Fibroblast of skin of right quadriceps (primary cell): Measurements from ENCODE around the gene RPL36A.
A peak's percentile ranks its signal among the peaks of the same experiment; 100 is the strongest.

ENCODE experiments used
- DNase-seq: peaks from one replicate; pipeline ENCODE4 v3.0.0-alpha.2; 2013

Gene RPL36A

GRCh38 chrX:101390664-101391525 lies at the start of gene RPL36A:
TSS of gene RPL36A (plus strand) at chrX:101391011. CDS start at chrX:101391044, 33 bp downstream.
- DNase-seq = peak; percentile 91

- no peak for DNase-seq
These were observed 42.9 kb upstream of the RPL36A start for GRCh38 chrX:101347859-101348451.

- DNase-seq = peak; percentile 63
These were observed 42.2 kb upstream of the RPL36A start, which contains the start of gene TIMM8A for GRCh38 chrX:101348452-101349192. TSS of gene TIMM8A (minus strand) at chrX:101348742. CDS start at chrX:101348664, 78 bp downstream.

GRCh38 chrX:101349193-101349562 lies 41.6 kb upstream of the RPL36A start:
- no peak for DNase-seq

GRCh38 chrX:101357166-101357795 lies 33.5 kb upstream of the RPL36A start:
- DNase-seq = no peak

- no peak for DNase-seq
These were observed 30.8 kb upstream of the RPL36A start for GRCh38 chrX:101359966-101360365.

- DNase-seq = no peak
These were observed 30.4 kb upstream of the RPL36A start for GRCh38 chrX:101360390-101360789.

GRCh38 chrX:101362116-101362515 lies 28.7 kb upstream of the RPL36A start:
- DNase-seq = no peak

GRCh38 chrX:101362757-101363156 lies 28.1 kb upstream of the RPL36A start:
- DNase-seq = no peak

GRCh38 chrX:101365301-101365795 lies 25.5 kb upstream of the RPL36A start:
- no peak for DNase-seq

GRCh38 chrX:101368800-101369199 lies 22.0 kb upstream of the RPL36A start:
- DNase-seq = no peak

GRCh38 chrX:101369687-101370086 lies 21.1 kb upstream of the RPL36A start:
- DNase-seq = no peak

GRCh38 chrX:101370888-101371504 lies 19.8 kb upstream of the RPL36A start:
- DNase-seq = no peak

- no peak for DNase-seq
These were observed 13.3 kb upstream of the RPL36A start for GRCh38 chrX:101377547-101377946.

- no peak for DNase-seq
These were observed 7.1 kb upstream of the RPL36A start for GRCh38 chrX:101383679-101384205.

- no peak for DNase-seq
These were observed 5.7 kb upstream of the RPL36A start for GRCh38 chrX:101385026-101385684.

- DNase-seq = no peak
These were observed 4.8 kb upstream of the RPL36A start, which contains the start of gene BTK for GRCh38 chrX:101385795-101386541. TSS of gene BTK (minus strand) at chrX:101386191. CDS start at chrX:101375284, 10,907 bp downstream.

- DNase-seq = no peak
These were observed 4.3 kb upstream of the RPL36A start for GRCh38 chrX:101386542-101386885.

- no peak for DNase-seq
These were observed 2.2 kb upstream of the RPL36A start for GRCh38 chrX:101388604-101389003.

- no peak for DNase-seq
These were observed 1.0 kb downstream of the RPL36A start for GRCh38 chrX:101391831-101392230.
